Astrocyte of the cerebellum (primary cell): ENCODE results near the gene TMEM108.

ENCODE experiments used
- DNase-seq: peaks from one replicate; pipeline ENCODE4 v3.0.0-alpha.2; 2011; ENCODE audit warnings: low read depth
- H3K4me3 ChIP-seq: 2 replicates; pipeline ENCODE4 v1.5.1; 2011; ENCODE audit warnings: mild to moderate bottlenecking, low read depth, low read length, moderate library complexity
- in situ Hi-C: cut with HindIII; loops from 2 replicates; pipeline ENCODE4 v1.10.0; 2017; ENCODE audit warnings: low sequenced_read_pairs
- TF ChIP-seq, protein P1 (sequence below): IDR thresholded peaks from 2 replicates; pipeline ENCODE4 v1.5.1; 2012; ENCODE audit warnings: low read length, low read depth, moderate library complexity, mild to moderate bottlenecking; ENCODE audit errors: missing control alignments

Gene TMEM108

DNA sequence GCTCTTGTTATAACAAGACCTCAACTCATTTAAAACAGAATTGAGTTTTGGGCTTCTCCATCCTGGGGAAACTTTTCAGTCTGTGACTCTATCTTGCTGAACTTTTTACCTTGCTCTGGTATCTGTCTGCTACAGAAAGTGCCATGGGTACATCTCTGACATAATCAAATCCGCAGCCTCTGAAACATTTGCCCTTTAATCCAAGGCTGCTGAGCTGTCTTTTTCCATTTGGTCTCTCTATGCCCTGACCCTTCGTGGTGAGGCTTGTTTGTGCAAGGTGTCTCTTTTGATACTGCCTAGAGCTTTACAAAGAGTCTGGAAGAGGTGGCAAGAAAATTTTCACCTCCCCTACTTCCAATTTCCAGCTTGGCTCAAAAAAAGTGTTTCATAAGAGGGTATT is 11.3 kb downstream of the TMEM108 start:
- in situ Hi-C loops, result loop anchor here (5.0 to 25.0 kb wide), 2 partner anchors 312 to 318 kb away; no protein-coding TSS in a partner anchor
- no peak overlapping the region for H3K4me3 ChIP-seq
- TF ChIP-seq, protein P1, sequence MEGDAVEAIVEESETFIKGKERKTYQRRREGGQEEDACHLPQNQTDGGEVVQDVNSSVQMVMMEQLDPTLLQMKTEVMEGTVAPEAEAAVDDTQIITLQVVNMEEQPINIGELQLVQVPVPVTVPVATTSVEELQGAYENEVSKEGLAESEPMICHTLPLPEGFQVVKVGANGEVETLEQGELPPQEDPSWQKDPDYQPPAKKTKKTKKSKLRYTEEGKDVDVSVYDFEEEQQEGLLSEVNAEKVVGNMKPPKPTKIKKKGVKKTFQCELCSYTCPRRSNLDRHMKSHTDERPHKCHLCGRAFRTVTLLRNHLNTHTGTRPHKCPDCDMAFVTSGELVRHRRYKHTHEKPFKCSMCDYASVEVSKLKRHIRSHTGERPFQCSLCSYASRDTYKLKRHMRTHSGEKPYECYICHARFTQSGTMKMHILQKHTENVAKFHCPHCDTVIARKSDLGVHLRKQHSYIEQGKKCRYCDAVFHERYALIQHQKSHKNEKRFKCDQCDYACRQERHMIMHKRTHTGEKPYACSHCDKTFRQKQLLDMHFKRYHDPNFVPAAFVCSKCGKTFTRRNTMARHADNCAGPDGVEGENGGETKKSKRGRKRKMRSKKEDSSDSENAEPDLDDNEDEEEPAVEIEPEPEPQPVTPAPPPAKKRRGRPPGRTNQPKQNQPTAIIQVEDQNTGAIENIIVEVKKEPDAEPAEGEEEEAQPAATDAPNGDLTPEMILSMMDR, result no peak
- DNase-seq, result no peak

DNA sequence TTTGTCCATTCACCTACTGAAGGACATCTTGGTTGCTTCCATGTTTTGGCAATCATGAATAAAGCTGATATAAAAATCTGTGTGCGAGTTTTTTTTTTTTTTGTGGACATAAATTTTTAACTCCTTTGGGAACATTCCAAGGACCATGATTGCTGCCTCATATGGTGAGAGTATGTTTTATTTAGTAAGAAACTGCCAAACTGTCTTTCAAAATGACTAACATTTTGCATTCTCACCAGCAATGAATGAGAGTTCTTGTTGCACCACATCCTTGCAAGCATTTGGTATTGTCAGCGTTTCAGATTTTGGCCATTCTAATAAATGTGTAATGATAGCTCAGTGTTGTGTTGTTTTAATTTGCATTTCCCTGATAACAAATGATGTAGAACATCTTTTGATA is 12.7 kb downstream of the TMEM108 start:
- no peak for DNase-seq
- H3K4me3 ChIP-seq, result no peak overlapping the region
- in situ Hi-C loops, result no loop called here
- TF ChIP-seq, protein P1, result no peak

DNA sequence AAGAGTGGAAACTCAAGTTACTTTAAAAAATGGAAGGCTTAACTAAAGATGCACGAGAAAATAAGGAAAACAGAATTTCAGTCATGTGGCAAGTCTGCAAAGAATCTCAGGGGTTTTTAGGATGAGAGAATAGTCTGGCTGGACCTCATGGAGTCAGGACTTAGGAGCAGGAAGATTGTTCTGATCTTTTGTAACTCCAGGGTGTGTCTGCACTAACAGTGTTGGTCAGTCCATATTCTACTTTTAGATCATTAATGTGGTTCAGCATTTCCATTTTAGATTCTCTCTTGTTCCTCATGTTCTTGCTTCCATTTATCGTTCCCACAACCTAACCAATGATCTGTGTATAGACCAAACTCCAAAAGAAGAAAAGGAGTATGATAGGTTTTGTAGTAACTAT is 15.3 kb downstream of the TMEM108 start:
- no peak for DNase-seq
- in situ Hi-C loops, result no loop called here
- no peak overlapping the region for H3K4me3 ChIP-seq
- TF ChIP-seq, protein P1, result no peak

DNA sequence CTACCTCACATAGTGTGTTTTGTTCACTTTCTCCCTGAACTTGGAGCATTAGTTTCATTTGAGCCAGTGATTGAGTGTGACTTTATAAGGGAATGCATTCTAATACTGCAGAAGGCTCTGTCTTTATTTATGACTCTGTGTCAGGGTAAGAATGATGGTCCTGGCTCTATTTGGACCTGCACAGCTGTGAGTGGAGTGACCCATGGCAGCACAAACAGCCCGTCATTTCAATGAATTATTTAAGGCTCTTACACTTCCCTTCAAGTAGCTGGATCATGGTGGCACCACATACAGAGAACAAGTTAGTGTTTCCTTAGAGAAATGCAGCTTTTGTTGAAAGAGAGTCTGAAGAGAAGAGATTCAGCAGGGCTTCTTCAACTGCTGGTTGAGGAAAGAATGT is 16.4 kb downstream of the TMEM108 start:
- TF ChIP-seq, protein P1, result no peak
- H3K4me3 ChIP-seq, result no peak overlapping the region
- DNase-seq, result no peak
- in situ Hi-C loops, result no loop called here

DNA sequence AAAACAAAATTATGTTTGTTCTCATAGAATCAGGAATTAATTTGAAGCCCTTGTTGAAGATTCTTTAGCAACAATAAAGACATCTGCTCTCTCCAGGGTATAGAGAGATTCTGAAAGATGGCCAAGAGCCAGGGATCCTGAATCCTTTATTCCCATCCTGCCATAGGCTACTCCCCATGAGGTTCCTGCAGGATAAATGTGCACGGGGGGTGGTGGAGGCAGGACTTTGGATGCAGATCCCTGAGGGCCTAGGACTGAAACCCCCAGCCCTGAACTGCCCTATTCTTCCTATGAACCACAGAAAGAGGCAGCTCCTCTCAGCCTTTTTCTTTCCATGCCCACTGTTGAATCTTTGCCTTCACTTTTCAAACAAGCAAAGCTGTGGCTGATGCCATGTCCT is 17.1 kb downstream of the TMEM108 start:
- DNase-seq, result no peak
- TF ChIP-seq, protein P1, result no peak
- in situ Hi-C loops, result no loop called here
- no peak overlapping the region for H3K4me3 ChIP-seq

DNA sequence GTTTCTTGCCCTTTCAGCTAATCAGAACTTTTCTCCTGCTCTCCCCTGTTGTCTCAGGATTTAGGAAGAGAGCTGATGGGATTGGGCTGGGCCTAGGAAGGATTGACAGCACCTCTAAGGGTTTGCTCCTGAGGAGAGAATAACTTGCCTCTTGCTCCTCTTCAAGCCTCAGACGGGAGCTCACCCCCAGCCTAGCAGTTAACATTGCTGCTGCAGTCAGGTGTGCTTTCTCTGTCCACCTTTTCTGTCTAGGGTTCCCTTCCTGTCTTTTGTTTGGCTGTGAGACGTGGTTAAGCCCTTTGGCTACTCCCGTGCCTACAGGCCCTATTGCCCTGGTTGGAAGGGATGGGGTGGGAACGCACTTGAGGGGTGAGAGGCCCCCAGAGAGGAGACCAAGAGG is 20.1 kb downstream of the TMEM108 start:
- no peak for DNase-seq
- in situ Hi-C loops, result no loop called here
- H3K4me3 ChIP-seq, result no peak overlapping the region
- TF ChIP-seq, protein P1, result no peak

DNA sequence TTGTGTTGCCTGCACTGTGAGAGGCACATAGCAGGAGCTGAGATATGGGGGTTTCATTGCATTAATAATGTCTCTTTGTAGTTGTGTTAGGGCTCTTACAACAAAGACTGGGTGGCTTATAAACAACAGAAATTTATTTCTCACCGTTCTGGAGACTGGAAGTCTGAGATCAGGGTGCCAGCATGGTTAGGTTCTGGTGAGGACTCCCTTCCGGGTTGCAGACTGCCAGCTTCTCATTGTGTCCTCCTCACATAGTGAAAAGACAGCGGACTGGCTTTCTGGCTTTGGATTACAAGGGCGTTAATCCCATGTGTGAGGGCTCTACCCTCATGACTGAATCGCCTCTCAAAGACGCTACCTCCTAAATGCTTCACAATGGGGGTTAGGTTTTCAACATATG is 20.6 kb downstream of the TMEM108 start:
- TF ChIP-seq, protein P1, result no peak
- in situ Hi-C loops, result no loop called here
- no peak for DNase-seq
- no peak overlapping the region for H3K4me3 ChIP-seq
